Upper lobe of left lung (tissue), 6 donors: ENCODE data around the gene MGLL. TPM values are rescaled to one million over a fixed set of nuclear protein-coding genes. Genes with fewer than 3 reads are reported as not detected.

Source experiments
- ATAC-seq, 2 donors: fragments of 200-7000 bp; cut with Tn5 transposase; one replicate each; pipeline ENCODE4 v1.9.1; 2022; ENCODE audit warnings: mild to moderate bottlenecking in 2 of 2, moderate library complexity in 2 of 2; ENCODE audit not compliant: low FRiP score in 2 of 2
- DNase-seq, 2 donors: peaks; one replicate each; pipeline ENCODE4 v3.0.0-alpha.2; 2019 to 2020
- H3K27ac ChIP-seq, 4 donors: fragments of 200-600 bp; sonication (generic); one replicate each; pipeline ENCODE4 v1.5.1; 2016 to 2019
- H3K27me3 ChIP-seq, 4 donors: fragments of 200-600 bp; sonication (generic); one replicate each; pipeline ENCODE4 v1.5.1; 2017 to 2019
- H3K36me3 ChIP-seq, 4 donors: fragments of 200-600 bp; sonication (generic); one replicate each; pipeline ENCODE4 v1.5.1; 2016 to 2019
- H3K4me1 ChIP-seq, 4 donors: fragments of 200-600 bp; sonication (generic); one replicate each; pipeline ENCODE4 v1.5.1; 2018 to 2019
- H3K4me3 ChIP-seq, 4 donors: fragments of 200-600 bp; sonication (generic); one replicate each; pipeline ENCODE4 v1.5.1; 2017 to 2019; ENCODE audit warnings: mild to moderate bottlenecking in 2 of 4, moderate library complexity in 1 of 4
- H3K9me3 ChIP-seq, 4 donors: fragments of 200-600 bp; sonication (generic); one replicate each; pipeline ENCODE4 v1.5.1; 2018 to 2019
- CTCF ChIP-seq, 6 experiments: fragments of 450-650 bp in 4 of 6; fragments of 200-600 bp in 2 of 6; sonication (generic) in 2 of 6; IDR thresholded peaks; one replicate each; pipeline ENCODE4 v1.5.1; 2016 to 2019; ENCODE audit warnings: antibody characterized with exemption in 6 of 6
- EP300 ChIP-seq, 4 donors: sonication (generic); formaldehyde crosslinking; IDR thresholded peaks; one replicate each; pipeline ENCODE4 v1.5.1; 2017; ENCODE audit warnings: antibody characterized with exemption in 4 of 4, control low read depth in 2 of 4
- POLR2A ChIP-seq, 4 donors: fragments of 450-650 bp; IDR thresholded peaks; one replicate each; pipeline ENCODE4 v1.5.1; 2016 to 2017; ENCODE audit warnings: antibody characterized with exemption in 4 of 4, mild to moderate bottlenecking in 2 of 4
- POLR2AphosphoS5 ChIP-seq, 2 donors: sonication (generic); formaldehyde crosslinking; IDR thresholded peaks; one replicate each; pipeline ENCODE4 v1.5.1; 2017; ENCODE audit warnings: antibody characterized with exemption in 2 of 2
- WGBS, 2 donors: methylation state at CpG; one replicate each; pipeline ENCODE4 v1.1.5; 2017 to 2018; 5-methylcytosine and 5-hydroxymethylcytosine counted together
- total RNA-seq, 6 donors: library from RNA; depleted of rRNA in 4 of 6; stranded (reverse); fragments of >200 nt in 4 of 6; gene quantifications; one replicate each; pipeline versions ENCODE4 v1.1.0 to v1.2.1, GENCODE V29; 2016 to 2021
- donor health status: DM: no; HTN: no; CAD: no; lungs with moderate emphysema.
- donor health status: DM: no; HTN: yes; CAD: no; lungs with severe emphysema.

Gene MGLL
- total RNA-seq, 6 donors from 2014 or later = 128 to 253 (median 190) TPM

GRCh38 chr3:127676456-127676855 lies 145.9 kb downstream of the MGLL start:
- peaks cover 0 to 46% (median 33%) of the 10 kb centered on the region in 4 donors for H3K36me3 ChIP-seq
- H3K4me1 ChIP-seq = peaks cover 18 to 32% (median 21%) of the 10 kb centered on the region in 4 donors
- no peak overlapping the region for H3K4me3 ChIP-seq
- WGBS, 2 donors = 100% methylated on average over 2 of the region's 4 CpGs; no CpG with 5 or more reads in 1 of the 2 donors
- peak overlapping the region in 2 of 4 donors; percentile 75 to 76 for H3K27ac ChIP-seq
- no peaks in the 10 kb centered on the region for H3K27me3 ChIP-seq
- ATAC-seq (no peak), DNase-seq (peak in 1 of 2 donors; percentile 19)
- no peak for TF ChIP-seq POLR2AphosphoS5 (IDR thresholded peaks at IDR 0.05)
- TF ChIP-seq POLR2A (IDR thresholded peaks at IDR 0.05) = no peak
- no peak for TF ChIP-seq EP300 (IDR thresholded peaks at IDR 0.05)
- TF ChIP-seq CTCF (IDR thresholded peaks at IDR 0.05) = no peak
- H3K9me3 ChIP-seq = no peaks in the 10 kb centered on the region

- no peaks in the 10 kb centered on the region for H3K9me3 ChIP-seq
- TF ChIP-seq POLR2A (IDR thresholded peaks at IDR 0.05) = no peak
- TF ChIP-seq CTCF (IDR thresholded peaks at IDR 0.05) = no peak
- TF ChIP-seq POLR2AphosphoS5 (IDR thresholded peaks at IDR 0.05) = no peak
- H3K27ac ChIP-seq = peak overlapping the region in 2 of 4 donors; percentile 75 to 76
- DNase-seq (peak in 1 of 2 donors; percentile 20), ATAC-seq (no peak)
- peaks cover 18 to 36% (median 21%) of the 10 kb centered on the region in 4 donors for H3K4me1 ChIP-seq
- H3K4me3 ChIP-seq = no peak overlapping the region
- 79 to 95% methylated on average over 5 to 17 of the region's 29 CpGs for WGBS, 2 donors
- no peaks in the 10 kb centered on the region for H3K27me3 ChIP-seq
- peaks cover 0 to 46% (median 33%) of the 10 kb centered on the region in 4 donors for H3K36me3 ChIP-seq
Observed at GRCh38 chr3:127675651-127676391, 146.5 kb downstream of the MGLL start.

GRCh38 chr3:127674790-127675189 lies 147.5 kb downstream of the MGLL start:
- 92 to 96% methylated on average over 8 of the region's 8 CpGs for WGBS, 2 donors
- no peak for TF ChIP-seq POLR2A (IDR thresholded peaks at IDR 0.05)
- TF ChIP-seq CTCF (IDR thresholded peaks at IDR 0.05) = no peak
- TF ChIP-seq EP300 (IDR thresholded peaks at IDR 0.05) = no peak
- TF ChIP-seq POLR2AphosphoS5 (IDR thresholded peaks at IDR 0.05) = no peak
- Histone ChIP-seq H3K27ac (no peak overlapping the region), H3K4me1 (peaks cover 18 to 36% (median 21%) of the 10 kb centered on the region in 4 donors), H3K9me3 (no peaks in the 10 kb centered on the region), H3K36me3 (peaks cover 0 to 38% (median 25%) of the 10 kb centered on the region in 4 donors), H3K4me3 (no peak overlapping the region), H3K27me3 (no peaks in the 10 kb centered on the region)
- peak in 1 of 2 donors; percentile 21 for DNase-seq
- no peak for ATAC-seq

GRCh38 chr3:127674101-127674721 lies 148.1 kb downstream of the MGLL start:
- Histone ChIP-seq H3K27me3 (no peaks in the 10 kb centered on the region), H3K4me3 (peak overlapping the region in 3 of 4 donors; percentile 95 to 99 (median 98)), H3K27ac (peak overlapping the region in 3 of 4 donors; percentile 92 to 99 (median 93)), H3K36me3 (peaks cover 0 to 32% (median 25%) of the 10 kb centered on the region in 4 donors), H3K9me3 (no peaks in the 10 kb centered on the region), H3K4me1 (peaks cover 18 to 36% (median 21%) of the 10 kb centered on the region in 4 donors)
- WGBS, 2 donors = 81 to 92% methylated on average over 15 to 17 of the region's 17 CpGs
- TF ChIP-seq EP300 (IDR thresholded peaks at IDR 0.05) = no peak
- TF ChIP-seq CTCF (IDR thresholded peaks at IDR 0.05) = no peak
- TF ChIP-seq POLR2A (IDR thresholded peaks at IDR 0.05) = no peak
- no peak for TF ChIP-seq POLR2AphosphoS5 (IDR thresholded peaks at IDR 0.05)
- ATAC-seq = no peak
- peak in 1 of 2 donors; percentile 20 for DNase-seq
